Measurements from ENCODE around the gene AMOT. TPM values are rescaled to one million over a fixed set of nuclear protein-coding genes. Genes with fewer than 3 reads are reported as not detected.

Gene AMOT
- total and polyA plus RNA-seq, 2 of the 4 experiments (the other 2 are of a cell fraction) = 4.7 to 9.1 TPM

GRCh38 chrX:112759966-112760365, 80.7 kb downstream of the AMOT start:
- WGBS, 2 experiments (ENCODE audit: extremely low coverage in 2 of 2, insufficient read length in 1 of 2) = no CpG with 5 or more reads among the region's 2 CpGs
- intact Hi-C loops (cut with micrococcal nuclease) = no loop called here
- TF ChIP-seq RFX5 (IDR thresholded peaks at IDR 0.05; ENCODE audit: low read depth, low read length) = no peak
- TF ChIP-seq FOS (IDR thresholded peaks at IDR 0.05; ENCODE audit: low read depth, low read length) = no peak
- no peak for TF ChIP-seq MAZ (IDR thresholded peaks at IDR 0.05; ENCODE audit: borderline replicate concordance, low read depth, low read length)
- no peak for TF ChIP-seq NFE2L2 (IDR thresholded peaks at IDR 0.05; ENCODE audit: low read depth, low read length)
- no peak for TF ChIP-seq MXI1 (IDR thresholded peaks at IDR 0.05; ENCODE audit: borderline replicate concordance, low read depth, low read length)
- no peak for TF ChIP-seq ELK1 (IDR thresholded peaks at IDR 0.05; ENCODE audit: borderline replicate concordance, low read depth, low read length)
- no peak for TF ChIP-seq SMC3 (IDR thresholded peaks at IDR 0.05; ENCODE audit: low read depth, low read length)
- no peak for TF ChIP-seq USF2 (IDR thresholded peaks at IDR 0.05; ENCODE audit: low read depth, low read length)
- no peak for TF ChIP-seq CTCF (conservative IDR thresholded peaks at IDR 0.05; ENCODE audit: low read depth, low read length)
- TF ChIP-seq BHLHE40 (IDR thresholded peaks at IDR 0.05; ENCODE audit: low read depth, low read length) = no peak
- no peak for TF ChIP-seq POLR2A (IDR thresholded peaks at IDR 0.05; ENCODE audit: low read depth, low read length)

More at GRCh38 chrX:112759966-112760365, 80.7 kb downstream of the AMOT start:
- H3K56ac ChIP-seq (ENCODE audit: extremely low read depth, insufficient read depth, low read length) = no peak overlapping the region
- H3K4me3 ChIP-seq (ENCODE audit: insufficient read depth, low read depth, low read length) = no peak overlapping the region
- H3K18ac ChIP-seq (ENCODE audit: low read depth, low read length) = no peak overlapping the region
- H3K27ac ChIP-seq (ENCODE audit: insufficient read depth, low read length) = no peak overlapping the region
- H3K4ac ChIP-seq (ENCODE audit: low read depth, low read length) = no peak overlapping the region
- H3K79me1 ChIP-seq (ENCODE audit: low read depth in 1 of 2, low read length in 2 of 2) = no peaks in the 10 kb centered on the region
- no peak overlapping the region for H3K14ac ChIP-seq (replicated peaks; ENCODE audit: low read depth, low read length)
- DNase-seq (no peak), ATAC-seq (ENCODE audit: low read depth) (no peak)
- H2AFZ ChIP-seq (replicated peaks; ENCODE audit: low read length, poor library complexity) = no peak overlapping the region
- ChIA-PET POLR2A (ENCODE audit: unreplicated experiment) (no interaction called here), CTCF (no interaction called here)
- H4K20me1 ChIP-seq (ENCODE audit: insufficient read depth, low read length) = no peaks in the 10 kb centered on the region
- BruUV-seq (replicated peaks) = no TSS peak
- dilution Hi-C loops (cut with HindIII; ENCODE audit: low sequenced_read_pairs, unreplicated experiment) = no loop called here
- no peak overlapping the region for H4K91ac ChIP-seq (ENCODE audit: insufficient read depth, low read depth, low read length)
- H2BK120ac ChIP-seq (ENCODE audit: low read depth, low read length) = no peak overlapping the region
- no peak overlapping the region for H4K5ac ChIP-seq (ENCODE audit: low read depth, low read length)
- H2AK5ac ChIP-seq (ENCODE audit: low read depth, low read length) = no peak overlapping the region
- in situ Hi-C loops (cut with MboI; ENCODE audit: low sequenced_read_pairs) = no loop called here
- no peak overlapping the region for H2BK5ac ChIP-seq (ENCODE audit: low read depth, low read length, poor library complexity, severe bottlenecking)
- H3K9ac ChIP-seq (ENCODE audit: low read depth, low read length) = no peak overlapping the region
- no peak overlapping the region for H2AK9ac ChIP-seq (replicated peaks; ENCODE audit: low read depth, low read length, poor library complexity)
- no peak overlapping the region for H4K8ac ChIP-seq (ENCODE audit: low read depth in 2 of 2, low read length in 2 of 2)
- H3K23ac ChIP-seq (ENCODE audit: low read depth, low read length) = no peak overlapping the region
- H3K4me2 ChIP-seq (ENCODE audit: low read depth, low read length) = no peak overlapping the region
- H3K36me3 ChIP-seq (ENCODE audit: control insufficient read depth, insufficient read depth, low read length) = no peaks in the 10 kb centered on the region
- no peak overlapping the region for H2BK15ac ChIP-seq (ENCODE audit: low read depth, low read length)
- H3K9me1 ChIP-seq (ENCODE audit: insufficient read depth, low read length) = no peaks in the 10 kb centered on the region
- H3K9me3 ChIP-seq (ENCODE audit: control insufficient read depth, insufficient read depth, low read length) = no peaks in the 10 kb centered on the region
- peaks cover 15% of the 10 kb centered on the region for H3K27me3 ChIP-seq (ENCODE audit: control insufficient read depth, insufficient read depth, low read length)
- H3K4me1 ChIP-seq (ENCODE audit: control insufficient read depth, insufficient read depth, low read length) = peaks cover 2% of the 10 kb centered on the region; the same call in 1 of the 2 replicates
- H2BK20ac ChIP-seq (ENCODE audit: low read depth, low read length) = no peak overlapping the region
